ENCODE measurements around the gene DDX5.
"Not testable (repeated sequence)": the region's sequence is repeated elsewhere in the genome, so short reads cannot be mapped to it uniquely, and the experiment has no call there.

GRCh38 chr17:64466834-64467233 is 39.3 kb downstream of the DDX5 start:
- not testable (repeated sequence) for TF ChIP-seq CTCF, EP300, POLR2A (IDR thresholded peaks at IDR 0.05)

Measured in tibial nerve (tissue), 4 donors.